Measurements from ENCODE around the gene POLR1A. TPM values are rescaled to one million over a fixed set of nuclear protein-coding genes. Genes with fewer than 3 reads are reported as not detected.

POLR1A gene
- total RNA-seq, 2 experiments from 2014 or later: 40.8 to 41.5 TPM

DNA sequence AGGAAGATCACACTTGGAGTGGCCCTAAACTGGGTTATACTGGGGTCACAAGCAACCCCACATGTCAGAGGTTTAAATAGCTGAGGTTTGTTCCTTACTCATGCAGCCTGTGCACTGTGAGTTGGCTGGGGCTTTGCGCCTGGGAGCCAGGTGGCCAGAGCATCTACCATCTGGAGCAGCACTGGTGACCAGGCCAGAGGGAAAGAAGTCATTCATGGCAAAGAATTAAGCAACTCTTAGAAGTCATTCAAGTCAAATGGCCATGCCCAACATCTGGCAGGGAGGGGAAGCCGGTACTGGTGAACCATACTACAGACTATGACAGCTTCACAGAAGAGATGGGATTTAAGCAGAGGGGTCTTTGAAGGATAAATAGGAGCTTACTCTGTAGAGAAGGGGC lies 90.7 kb downstream of the POLR1A start:
- Mint-ChIP-seq H3K9me3 (ENCODE audit: insufficient read depth) (peaks cover 13% of the 10 kb centered on the region), H3K36me3 (ENCODE audit: low read depth) (peaks cover 12% of the 10 kb centered on the region), H3K27me3 (ENCODE audit: low read depth) (no peaks in the 10 kb centered on the region), H3K4me3 (no peak overlapping the region), H3K27ac (no peak overlapping the region), H3K4me1 (ENCODE audit: low read depth) (peaks cover 17% of the 10 kb centered on the region)
- CTCF ChIA-PET: interaction anchor here (1.1 kb wide), 2 partner anchors 20 to 187 kb away, joined by 3 to 4 read pairs; no protein-coding TSS in a partner anchor
- POLR2A ChIA-PET: no interaction called here
- DNase-seq: no peak
- ATAC-seq: no peak

DNA sequence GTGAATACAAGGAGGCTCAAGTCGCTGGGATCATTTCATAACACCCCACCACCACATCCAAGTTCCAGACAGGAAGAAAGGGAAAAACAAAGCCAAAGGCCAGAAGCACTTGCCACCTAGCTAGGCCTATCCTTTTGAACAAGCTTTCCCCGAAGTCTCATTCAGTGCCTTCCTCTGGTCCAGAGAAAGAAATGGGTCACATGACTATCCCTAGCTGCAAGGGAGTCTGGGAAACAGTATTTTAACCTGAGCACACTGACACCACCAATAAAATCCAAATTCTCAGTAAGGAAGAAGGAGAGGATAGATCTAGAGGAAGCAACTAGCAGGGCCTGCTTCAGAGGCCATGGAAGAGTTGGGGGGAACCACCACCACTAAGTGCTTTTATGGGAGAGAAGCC lies 91.2 kb downstream of the POLR1A start:
- H3K4me3 Mint-ChIP-seq: no peak overlapping the region
- peak overlapping the region; percentile 21 for H3K27ac Mint-ChIP-seq
- ChIA-PET POLR2A (interaction anchor here (0.5 kb wide), 1 partner anchor 20 kb away, joined by 3 read pairs; no protein-coding TSS in a partner anchor), CTCF (interaction anchor here (0.7 to 1.6 kb wide), 4 partner anchors 9 to 187 kb away, joined by 3 to 6 read pairs (median 4); partner anchors contain the start of gene ST3GAL5)
- H3K36me3 Mint-ChIP-seq (ENCODE audit: low read depth): peaks cover 12% of the 10 kb centered on the region
- no peaks in the 10 kb centered on the region for H3K27me3 Mint-ChIP-seq (ENCODE audit: low read depth)
- DNase-seq (no peak), ATAC-seq (no peak)
- H3K9me3 Mint-ChIP-seq (ENCODE audit: insufficient read depth): peaks cover 13% of the 10 kb centered on the region
- peaks cover 17% of the 10 kb centered on the region for H3K4me1 Mint-ChIP-seq (ENCODE audit: low read depth)

DNA sequence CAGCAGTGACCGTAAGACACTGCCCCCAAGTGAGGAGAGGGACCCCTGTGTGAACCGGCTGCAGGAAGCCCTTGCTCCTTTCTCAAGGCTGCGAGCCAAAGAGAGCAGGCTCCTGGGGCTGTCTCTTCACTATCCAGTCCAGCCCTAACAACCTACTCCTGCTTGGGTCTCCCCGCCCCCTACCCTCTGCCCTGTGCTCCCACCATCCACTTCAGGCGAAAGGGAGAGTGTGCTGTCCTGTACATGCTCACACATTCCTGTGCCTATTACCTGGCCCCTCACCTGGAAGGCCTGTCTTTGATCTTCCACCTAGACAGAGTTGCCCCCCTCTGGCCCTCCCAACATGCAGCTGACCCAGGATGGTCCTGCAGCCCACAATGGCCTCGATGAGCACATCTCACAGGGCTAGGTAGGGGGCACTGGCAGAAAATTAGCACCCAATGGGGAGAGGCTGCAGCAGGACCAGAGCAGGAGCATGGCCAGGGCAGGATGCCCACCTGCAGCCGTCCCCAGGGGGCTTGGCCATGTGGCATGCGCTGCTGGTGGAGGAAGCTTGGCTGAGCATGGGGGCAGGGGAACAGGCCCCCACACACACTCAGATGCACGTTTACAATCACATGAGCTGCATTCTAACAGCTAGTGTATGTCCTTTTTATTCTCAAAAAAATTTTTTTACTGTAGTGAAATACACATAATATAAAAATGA lies 93.5 kb downstream of the POLR1A start:
- H3K4me1 Mint-ChIP-seq (ENCODE audit: low read depth): peaks cover 15% of the 10 kb centered on the region
- no peak for DNase-seq
- H3K36me3 Mint-ChIP-seq (ENCODE audit: low read depth): peaks cover 12% of the 10 kb centered on the region
- no peak overlapping the region for H3K4me3 Mint-ChIP-seq
- ChIA-PET CTCF (interaction anchor here (1.3 kb wide), 1 partner anchor 24 kb away, joined by 3 read pairs; no protein-coding TSS in a partner anchor), POLR2A (no interaction called here)
- H3K27me3 Mint-ChIP-seq (ENCODE audit: low read depth): peaks cover 3% of the 10 kb centered on the region
- no peak overlapping the region for H3K27ac Mint-ChIP-seq
- ATAC-seq: no peak
- H3K9me3 Mint-ChIP-seq (ENCODE audit: insufficient read depth): peaks cover 13% of the 10 kb centered on the region

DNA sequence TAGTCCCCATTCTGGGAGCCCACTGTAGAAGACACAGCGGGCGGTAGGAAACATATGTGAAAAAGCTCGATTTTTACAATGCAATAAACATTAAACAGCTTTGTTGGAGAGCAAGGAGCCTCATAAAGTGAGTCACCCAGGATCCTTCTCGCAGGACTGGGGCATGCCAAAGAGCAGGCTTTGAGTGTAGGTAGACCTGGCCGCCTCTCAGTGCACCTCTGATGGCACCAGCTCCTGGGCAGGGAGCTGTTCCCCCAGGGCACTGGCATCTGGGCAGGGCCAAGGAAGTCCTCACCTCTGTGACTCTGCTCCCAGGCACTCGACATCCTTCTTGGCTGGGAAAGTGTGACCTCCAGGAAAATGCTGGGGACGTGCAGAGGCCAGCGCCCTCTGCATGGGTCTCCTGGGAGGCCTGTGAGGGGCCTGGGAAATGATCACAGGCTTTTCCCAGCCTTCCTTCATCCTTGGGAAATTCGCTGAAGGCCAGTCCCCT lies 94.2 kb downstream of the POLR1A start:
- Mint-ChIP-seq H3K27me3 (ENCODE audit: low read depth) (peaks cover 7% of the 10 kb centered on the region), H3K4me3 (no peak overlapping the region), H3K36me3 (ENCODE audit: low read depth) (peaks cover 13% of the 10 kb centered on the region), H3K27ac (no peak overlapping the region), H3K4me1 (ENCODE audit: low read depth) (peaks cover 9% of the 10 kb centered on the region), H3K9me3 (ENCODE audit: insufficient read depth) (peaks cover 18% of the 10 kb centered on the region)
- DNase-seq (no peak), ATAC-seq (no peak)
- POLR2A ChIA-PET: no interaction called here
- CTCF ChIA-PET: interaction anchor here (1.3 kb wide), 1 partner anchor 25 kb away, joined by 3 read pairs; no protein-coding TSS in a partner anchor

DNA sequence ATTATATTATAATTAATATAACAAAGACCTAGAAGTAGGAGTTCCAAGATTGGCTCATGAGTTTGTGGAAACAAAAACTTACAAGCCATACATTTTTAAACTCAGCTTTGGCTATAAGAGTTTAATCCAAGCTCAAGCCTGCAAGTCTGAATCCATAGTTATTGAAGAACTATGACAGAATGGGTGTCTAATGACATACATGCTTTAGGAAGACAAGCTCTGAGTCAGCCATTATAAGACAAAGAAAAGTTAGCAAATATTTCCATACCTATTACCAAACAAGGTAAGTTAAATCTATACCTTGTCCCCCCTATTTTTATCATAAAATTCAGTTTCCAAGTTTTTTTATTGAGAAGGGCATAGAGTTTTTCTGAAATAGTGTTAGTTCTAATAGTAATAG lies 95.6 kb downstream of the POLR1A start:
- Mint-ChIP-seq H3K4me3 (no peak overlapping the region), H3K4me1 (ENCODE audit: low read depth) (peaks cover 9% of the 10 kb centered on the region), H3K27ac (no peak overlapping the region), H3K9me3 (ENCODE audit: insufficient read depth) (peaks cover 27% of the 10 kb centered on the region), H3K27me3 (ENCODE audit: low read depth) (peaks cover 8% of the 10 kb centered on the region), H3K36me3 (ENCODE audit: low read depth) (peaks cover 23% of the 10 kb centered on the region)
- no peak for DNase-seq
- ChIA-PET CTCF (no interaction called here), POLR2A (no interaction called here)
- no peak for ATAC-seq

DNA sequence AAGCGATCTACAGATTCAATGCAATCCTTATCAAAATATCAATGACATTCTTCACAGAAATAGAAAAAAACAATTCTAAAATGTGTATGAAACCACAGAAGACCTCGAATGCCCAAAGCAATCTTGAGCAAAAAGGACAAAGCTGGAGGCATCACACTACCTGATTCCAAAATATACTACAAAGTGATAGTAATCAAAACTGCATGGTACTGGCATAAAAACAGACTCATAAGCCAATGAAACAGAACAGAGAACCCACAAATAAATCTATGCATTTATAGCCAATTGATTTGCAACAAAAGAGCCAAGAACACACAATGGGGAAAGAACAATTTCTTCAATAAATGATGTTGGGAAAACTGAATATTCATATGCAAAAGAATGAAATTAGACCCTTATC lies 99.2 kb downstream of the POLR1A start:
- Mint-ChIP-seq H3K4me3 (no peak overlapping the region), H3K27me3 (ENCODE audit: low read depth) (peaks cover 8% of the 10 kb centered on the region), H3K4me1 (ENCODE audit: low read depth) (peaks cover 11% of the 10 kb centered on the region), H3K9me3 (ENCODE audit: insufficient read depth) (peaks cover 21% of the 10 kb centered on the region), H3K27ac (no peak overlapping the region), H3K36me3 (ENCODE audit: low read depth) (peaks cover 18% of the 10 kb centered on the region)
- ATAC-seq (no peak), DNase-seq (no peak)
- CTCF ChIA-PET: interaction anchor here (0.6 kb wide), 1 partner anchor 182 kb away, joined by 3 read pairs; no protein-coding TSS in a partner anchor
- POLR2A ChIA-PET: no interaction called here

DNA sequence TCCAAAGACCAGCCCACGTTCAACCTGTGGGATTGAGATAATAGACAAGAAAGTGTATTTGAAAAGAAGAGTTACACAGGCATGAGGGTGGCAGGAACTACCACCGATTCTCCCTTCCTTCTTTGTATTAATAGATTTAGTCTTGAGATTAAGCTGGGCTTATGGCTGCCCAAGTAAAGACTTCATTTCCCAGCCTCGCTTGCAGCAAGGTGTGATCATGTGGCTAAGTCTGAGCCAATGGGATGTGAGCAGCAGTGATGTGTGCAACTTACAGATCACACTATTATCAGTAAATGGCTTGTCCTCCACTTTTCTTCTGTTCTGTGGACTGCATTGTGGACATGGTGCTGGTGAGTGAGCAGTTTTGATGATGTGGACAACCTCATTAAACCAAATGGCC lies 101.7 kb downstream of the POLR1A start:
- ATAC-seq (no peak), DNase-seq (no peak)
- peaks cover 7% of the 10 kb centered on the region for H3K27me3 Mint-ChIP-seq (ENCODE audit: low read depth)
- no peak overlapping the region for H3K27ac Mint-ChIP-seq
- CTCF ChIA-PET: interaction anchor here (1.5 kb wide), 1 partner anchor 115 kb away, joined by 3 read pairs; the partner anchor contains the start of gene ST3GAL5
- H3K36me3 Mint-ChIP-seq (ENCODE audit: low read depth): peaks cover 26% of the 10 kb centered on the region
- peaks cover 31% of the 10 kb centered on the region for H3K4me1 Mint-ChIP-seq (ENCODE audit: low read depth)
- peaks cover 21% of the 10 kb centered on the region for H3K9me3 Mint-ChIP-seq (ENCODE audit: insufficient read depth)
- POLR2A ChIA-PET: no interaction called here
- H3K4me3 Mint-ChIP-seq: no peak overlapping the region

DNA sequence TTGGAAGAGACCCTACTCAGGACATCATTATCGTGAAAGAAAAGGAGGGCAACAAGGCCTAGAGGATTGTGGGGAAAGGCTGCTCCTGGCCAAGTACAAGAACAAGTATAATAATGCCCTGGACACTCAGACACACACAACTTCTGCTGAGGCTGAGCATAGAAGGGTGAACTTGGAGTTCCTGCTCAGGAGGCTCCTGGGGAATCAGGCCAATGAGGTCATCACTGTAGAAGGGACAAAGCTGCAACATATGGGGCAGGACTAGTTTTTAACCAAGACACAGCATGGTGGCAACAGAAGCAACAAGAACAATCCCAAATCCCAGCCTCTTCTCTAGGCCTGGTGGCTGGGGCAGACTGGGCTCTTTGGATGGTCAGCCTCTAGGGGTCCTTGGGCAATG lies 102.6 kb downstream of the POLR1A start:
- DNase-seq (no peak), ATAC-seq (no peak)
- Mint-ChIP-seq H3K36me3 (ENCODE audit: low read depth) (peaks cover 26% of the 10 kb centered on the region), H3K4me3 (no peak overlapping the region), H3K4me1 (ENCODE audit: low read depth) (peaks cover 40% of the 10 kb centered on the region), H3K27me3 (ENCODE audit: low read depth) (peaks cover 5% of the 10 kb centered on the region), H3K27ac (no peak overlapping the region), H3K9me3 (ENCODE audit: insufficient read depth) (peaks cover 21% of the 10 kb centered on the region)
- POLR2A ChIA-PET: interaction anchor here (0.6 kb wide), 1 partner anchor 33 kb away, joined by 3 read pairs; no protein-coding TSS in a partner anchor
- CTCF ChIA-PET: interaction anchor here (1.5 kb wide), 1 partner anchor 114 kb away, joined by 3 read pairs; the partner anchor contains the start of gene ST3GAL5

DNA sequence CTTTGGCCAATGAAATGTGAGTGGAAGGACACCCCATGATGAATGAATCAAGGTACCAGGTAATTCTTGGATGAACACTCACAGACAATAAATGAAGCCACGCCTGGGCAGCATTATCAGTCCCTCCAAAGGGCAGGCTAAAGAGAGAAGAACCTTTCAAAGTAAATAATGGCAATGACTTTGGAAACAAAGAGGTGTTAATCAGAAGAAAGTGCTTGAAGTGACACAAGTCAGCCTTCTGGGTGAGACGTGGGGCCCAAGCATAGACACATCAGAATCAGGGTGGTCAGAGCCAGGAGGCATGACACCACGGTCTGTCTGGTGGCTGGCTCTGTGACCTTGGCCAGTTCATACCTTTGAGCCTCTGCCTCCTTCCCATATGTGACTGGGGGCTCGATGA lies 103.3 kb downstream of the POLR1A start:
- Mint-ChIP-seq H3K4me1 (ENCODE audit: low read depth) (peaks cover 47% of the 10 kb centered on the region), H3K27me3 (ENCODE audit: low read depth) (peaks cover 5% of the 10 kb centered on the region), H3K27ac (no peak overlapping the region), H3K4me3 (no peak overlapping the region), H3K36me3 (ENCODE audit: low read depth) (peaks cover 26% of the 10 kb centered on the region), H3K9me3 (ENCODE audit: insufficient read depth) (peaks cover 21% of the 10 kb centered on the region)
- ATAC-seq (no peak), DNase-seq (no peak)
- ChIA-PET CTCF (no interaction called here), POLR2A (no interaction called here)

DNA sequence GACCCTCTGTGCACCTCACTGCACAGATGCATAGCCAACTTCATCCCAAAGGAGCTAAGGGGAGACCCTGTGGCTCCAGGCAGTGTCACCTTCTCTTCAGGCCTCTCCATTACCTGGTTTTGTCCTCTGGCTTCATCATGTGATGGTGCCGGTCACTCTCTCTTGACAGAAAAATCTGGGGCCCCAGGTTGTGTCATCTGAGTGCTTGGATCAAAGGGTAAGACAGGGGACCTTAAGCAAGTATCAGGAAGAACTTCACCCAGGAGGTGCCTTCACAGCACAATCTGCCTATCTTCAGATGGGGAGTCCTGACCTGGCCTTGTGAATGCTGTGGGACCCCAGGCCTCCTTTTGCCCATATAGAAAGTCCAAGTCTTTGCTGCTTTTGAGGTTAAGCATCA lies 104.4 kb downstream of the POLR1A start:
- no peak overlapping the region for H3K4me3 Mint-ChIP-seq
- ATAC-seq (no peak), DNase-seq (no peak)
- POLR2A ChIA-PET: no interaction called here
- peaks cover 22% of the 10 kb centered on the region for H3K36me3 Mint-ChIP-seq (ENCODE audit: low read depth)
- peaks cover 57% of the 10 kb centered on the region for H3K4me1 Mint-ChIP-seq (ENCODE audit: low read depth)
- H3K27me3 Mint-ChIP-seq (ENCODE audit: low read depth): no peaks in the 10 kb centered on the region
- H3K9me3 Mint-ChIP-seq (ENCODE audit: insufficient read depth): peaks cover 14% of the 10 kb centered on the region
- peak overlapping the region; percentile 10 for H3K27ac Mint-ChIP-seq
- CTCF ChIA-PET: interaction anchor here (0.6 to 2.2 kb wide), 3 partner anchors 79 to 416 kb away, joined by 3 to 8 read pairs (median 3); no protein-coding TSS in a partner anchor

DNA sequence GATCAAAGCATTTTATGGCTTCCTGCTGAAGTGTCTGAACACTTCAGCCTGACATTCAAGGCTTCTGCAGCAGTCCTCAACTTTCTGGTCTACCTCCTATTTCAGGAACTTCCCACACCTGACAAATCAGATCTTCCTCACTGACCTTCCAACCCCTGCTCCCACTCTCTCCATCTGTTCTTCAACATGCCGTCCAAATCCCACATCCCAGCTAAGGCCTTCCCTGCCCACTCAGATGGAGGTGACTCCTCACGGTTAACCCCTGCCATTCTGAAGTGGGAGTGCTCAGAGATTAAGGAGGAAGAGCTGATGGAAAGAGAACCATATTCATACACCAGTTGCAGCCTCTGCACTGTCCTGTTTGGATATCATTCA lies 104.8 kb downstream of the POLR1A start:
- Mint-ChIP-seq H3K9me3 (ENCODE audit: insufficient read depth) (peaks cover 10% of the 10 kb centered on the region), H3K4me1 (ENCODE audit: low read depth) (peaks cover 61% of the 10 kb centered on the region), H3K4me3 (no peak overlapping the region), H3K27me3 (ENCODE audit: low read depth) (no peaks in the 10 kb centered on the region), H3K27ac (peak overlapping the region; percentile 96), H3K36me3 (ENCODE audit: low read depth) (peaks cover 18% of the 10 kb centered on the region)
- DNase-seq (no peak), ATAC-seq (peak; percentile 40)
- ChIA-PET POLR2A (interaction anchor here (2.6 kb wide), 1 partner anchor 36 kb away, joined by 21 read pairs; no protein-coding TSS in a partner anchor), CTCF (interaction anchor here (0.6 to 2.2 kb wide), 4 partner anchors 78 to 416 kb away, joined by 3 to 8 read pairs (median 4); no protein-coding TSS in a partner anchor)

Measured in activated CD8-positive, alpha-beta T cell treated with anti-CD3 and anti-CD28 coated beads, Interleukin-2, amount 10 ng/mL, durations not matched to agents 7 days and 5 days (primary cell).